Epidermal melanocyte (primary cell): ENCODE results near the gene RBPJL.
"Not testable (repeated sequence)": the region's sequence is repeated elsewhere in the genome, so short reads cannot be mapped to it uniquely, and the experiment has no call there.

ENCODE experiments used
- DNase-seq: peaks from one replicate; pipeline ENCODE4 v3.0.0; 2011; ENCODE audit warnings: low spot score; ENCODE audit not compliant: insufficient read length

The RBPJL gene

DNA sequence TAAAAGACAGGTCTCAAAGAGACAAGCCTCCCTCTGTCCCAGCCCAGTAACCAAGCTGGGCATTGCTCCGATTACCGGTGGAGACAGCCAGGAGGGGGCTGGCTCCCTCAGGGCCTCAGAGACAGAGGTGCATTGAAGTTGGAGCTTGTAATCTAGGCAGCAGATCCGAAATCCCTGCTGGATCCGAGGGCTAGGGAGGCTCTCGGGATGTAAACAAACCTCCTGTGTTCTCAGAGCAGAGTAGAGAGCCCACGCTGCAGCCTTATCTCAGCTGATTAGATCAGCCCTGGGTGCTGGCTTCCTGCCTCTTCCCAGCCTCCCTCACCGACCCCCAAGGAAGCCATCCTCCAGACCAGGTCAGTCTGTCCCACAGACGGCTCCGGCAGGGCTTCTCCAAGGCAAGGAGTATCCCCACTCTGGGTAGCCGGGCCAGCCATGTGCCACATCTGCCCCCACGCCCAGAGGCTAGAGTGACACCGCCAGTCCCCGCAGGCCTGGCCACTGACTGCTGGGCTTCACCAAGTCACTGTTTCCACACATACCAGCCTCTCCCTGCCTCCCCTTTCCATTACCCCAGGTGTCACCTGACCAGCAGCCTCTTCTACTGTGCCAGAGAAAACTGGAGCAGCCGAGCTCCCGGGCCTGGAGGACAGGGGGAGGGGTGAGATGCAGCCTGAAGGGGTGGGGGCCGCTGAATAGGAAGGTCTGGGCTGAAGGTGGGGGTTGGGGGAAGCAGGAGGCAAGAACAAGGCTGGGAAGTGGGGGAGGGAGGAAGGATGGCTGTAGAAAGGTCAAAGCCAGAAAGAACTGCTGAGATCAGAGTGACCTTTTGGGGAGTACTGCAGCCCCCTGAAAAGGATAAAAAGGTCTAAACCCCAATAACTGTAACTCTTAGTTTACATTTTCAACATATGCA is 35.6 kb downstream of the RBPJL start:
- DNase-seq: peak; percentile 64

DNA sequence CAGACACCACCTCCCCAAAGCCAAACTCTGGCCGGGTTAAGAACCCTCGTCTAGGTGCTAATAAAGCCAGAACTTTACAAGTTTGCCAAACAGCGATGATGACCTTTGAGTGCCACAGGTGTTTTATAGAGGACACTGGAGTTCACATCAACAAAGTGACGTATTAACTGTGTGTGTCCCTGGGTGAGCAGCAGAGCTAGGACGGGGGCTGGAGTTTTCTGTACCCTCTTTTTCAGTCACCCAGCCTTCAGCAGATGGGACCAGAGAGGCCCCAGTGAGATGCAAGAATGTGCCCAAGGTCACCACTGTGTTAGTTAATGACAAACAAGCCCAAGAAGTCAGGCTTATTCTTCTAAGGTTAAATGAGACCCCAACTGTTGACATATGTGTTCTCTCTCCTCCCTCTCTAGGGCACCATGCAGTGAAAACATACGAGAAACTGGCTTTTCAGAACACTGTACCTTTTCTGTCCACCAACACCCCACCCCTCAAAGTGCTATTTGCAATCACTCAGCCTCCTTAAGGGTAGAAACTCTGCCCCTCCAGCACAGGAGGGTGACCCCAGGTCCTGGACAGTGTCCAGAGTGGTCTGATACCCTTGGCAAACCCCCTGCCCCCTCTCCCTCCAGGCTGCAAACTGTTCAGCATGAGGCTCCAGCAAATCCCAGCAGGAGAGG is 36.4 kb downstream of the RBPJL start:
- peak; percentile 2 for DNase-seq

DNA sequence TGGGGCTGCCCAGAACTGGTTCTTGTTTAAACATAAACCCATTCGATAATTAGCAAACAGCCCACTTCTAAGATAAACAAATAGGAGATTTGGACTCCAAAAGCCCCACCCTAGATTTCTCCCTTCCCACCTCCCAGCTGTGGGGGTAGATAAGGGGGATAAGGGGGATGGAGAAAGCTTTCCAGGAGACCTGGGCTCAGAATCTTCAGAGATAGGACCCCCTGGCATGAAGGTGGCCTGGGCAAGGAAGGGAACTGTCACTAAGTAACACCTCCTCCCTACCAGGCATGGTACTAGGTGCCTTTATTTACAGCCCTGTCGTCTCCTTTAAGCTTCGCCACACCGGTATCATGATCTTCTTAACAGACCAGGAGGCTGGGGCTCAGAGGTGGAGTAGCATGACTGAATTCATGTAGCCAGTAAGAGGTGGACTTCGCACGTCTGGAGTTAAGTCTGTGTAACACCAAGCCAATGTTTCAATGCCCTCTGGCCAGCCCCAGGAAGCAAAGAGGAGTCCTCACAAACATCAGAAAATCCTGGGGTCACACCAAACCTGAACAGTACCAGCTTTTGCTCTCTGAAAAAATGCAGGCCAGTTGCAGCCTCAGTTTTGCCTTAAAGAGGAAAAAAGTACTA is 37.0 kb downstream of the RBPJL start:
- no peak for DNase-seq

DNA sequence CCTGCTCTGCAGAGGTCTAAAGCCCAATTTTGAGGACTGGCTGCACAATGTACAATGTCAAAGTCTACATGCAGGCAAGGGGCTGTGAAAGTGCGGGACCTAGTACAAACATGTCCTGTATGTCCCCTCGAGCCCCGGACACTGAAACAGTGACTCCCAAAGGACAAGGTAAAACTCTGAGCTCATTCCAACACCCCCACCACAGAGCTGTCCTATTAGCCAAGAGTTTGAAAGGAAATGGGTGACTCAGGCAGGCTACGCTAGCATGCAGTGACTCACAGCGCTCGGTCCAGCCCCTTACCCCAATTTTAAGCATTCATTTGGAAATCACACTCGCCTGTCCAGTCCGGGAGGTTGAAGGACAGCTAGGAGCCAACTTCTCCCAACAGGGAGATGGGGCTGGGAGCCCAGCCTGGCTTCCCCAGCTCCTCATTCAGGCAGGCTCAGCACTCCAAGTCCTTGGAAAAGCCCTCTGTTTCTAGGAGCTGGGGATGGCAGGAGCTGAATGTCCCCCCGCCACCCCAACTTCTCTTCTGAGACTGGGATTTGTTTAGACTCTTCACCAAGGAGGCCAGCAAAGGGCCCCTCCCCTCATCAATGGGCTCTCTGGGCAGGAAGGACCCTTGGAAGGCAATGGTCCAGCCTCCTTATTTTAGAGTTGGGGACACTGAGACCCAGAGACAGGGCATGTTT is 37.7 kb downstream of the RBPJL start:
- no peak for DNase-seq

DNA sequence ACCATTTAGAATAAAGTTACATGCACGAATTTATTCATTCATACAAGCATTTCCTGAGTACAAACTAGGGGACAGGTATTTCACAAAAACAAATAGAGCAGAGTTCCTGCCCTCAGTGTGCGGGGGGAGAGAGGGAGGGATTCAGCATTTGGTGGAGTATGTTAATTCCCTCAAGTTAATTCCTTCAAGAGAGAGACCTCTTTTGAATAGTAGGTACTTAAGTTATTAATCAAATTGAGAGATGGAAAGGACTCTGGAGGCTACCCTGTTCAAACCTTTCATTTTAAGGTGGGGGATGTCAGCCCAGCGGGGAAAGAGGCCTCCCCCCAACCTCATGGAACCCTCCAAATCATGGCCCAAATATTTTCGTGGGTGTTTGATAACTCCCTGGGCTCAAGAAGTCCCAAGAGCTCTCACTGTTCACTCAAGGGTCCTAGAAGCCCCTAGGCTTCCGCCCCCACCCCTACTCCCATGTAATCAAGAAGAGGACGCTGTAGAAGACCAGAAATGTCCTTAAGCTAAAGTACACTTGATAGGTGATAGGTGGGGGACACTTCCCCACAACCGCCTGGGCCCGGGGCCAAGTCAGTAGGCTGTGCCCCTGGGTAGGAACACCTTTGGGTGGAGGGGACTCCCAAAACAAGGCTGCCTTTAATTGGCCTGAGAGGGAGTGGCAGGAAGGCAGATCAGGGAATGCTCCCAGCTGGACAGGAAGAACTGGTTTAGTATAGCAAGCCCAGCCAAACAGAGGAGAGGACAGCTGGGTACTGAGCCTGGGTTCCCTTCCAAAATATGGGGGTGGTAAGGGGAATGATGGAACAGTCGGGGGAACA is 38.7 kb downstream of the RBPJL start:
- DNase-seq: peak; percentile 3

DNA sequence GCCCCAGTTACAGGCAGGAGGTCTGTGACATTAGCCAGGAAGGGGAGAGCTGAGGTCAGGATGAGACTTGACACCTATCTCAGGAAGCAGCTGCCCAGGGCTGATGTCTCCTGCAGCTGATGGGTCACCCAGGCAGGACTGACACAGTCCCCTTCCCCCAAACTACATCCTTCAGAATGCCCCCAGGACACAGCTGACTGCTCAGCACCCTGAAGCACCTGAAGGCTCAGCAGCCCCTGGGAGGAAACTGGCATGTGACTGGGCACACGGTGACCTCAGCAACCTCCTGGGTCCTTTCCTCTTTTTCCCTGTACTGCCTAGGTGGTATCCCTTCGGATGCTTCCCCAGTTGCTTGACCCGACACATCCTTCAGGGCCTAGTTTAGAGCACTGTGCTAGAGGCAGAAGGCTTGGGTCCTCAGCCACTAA is 39.7 kb downstream of the RBPJL start:
- no peak for DNase-seq

DNA sequence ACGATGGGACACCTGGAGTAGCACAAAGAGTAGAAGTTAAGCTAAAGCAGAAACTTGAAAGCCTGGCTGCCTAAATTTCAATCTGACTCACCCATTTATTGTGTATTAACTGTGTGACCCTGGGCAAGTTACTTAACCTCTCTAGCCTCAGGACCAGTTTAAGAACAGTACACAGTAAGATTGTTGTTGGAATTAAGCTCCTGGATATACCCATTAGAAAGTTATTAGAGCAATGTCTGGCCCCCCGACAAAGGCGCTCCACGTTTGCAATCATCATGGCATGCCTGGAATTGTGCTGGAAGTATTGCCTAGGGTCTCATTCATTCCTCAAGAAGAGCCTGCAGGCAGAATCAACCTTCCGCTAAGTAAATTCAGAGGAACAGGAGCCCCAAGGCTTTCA is 40.2 kb downstream of the RBPJL start:
- DNase-seq: no peak

DNA sequence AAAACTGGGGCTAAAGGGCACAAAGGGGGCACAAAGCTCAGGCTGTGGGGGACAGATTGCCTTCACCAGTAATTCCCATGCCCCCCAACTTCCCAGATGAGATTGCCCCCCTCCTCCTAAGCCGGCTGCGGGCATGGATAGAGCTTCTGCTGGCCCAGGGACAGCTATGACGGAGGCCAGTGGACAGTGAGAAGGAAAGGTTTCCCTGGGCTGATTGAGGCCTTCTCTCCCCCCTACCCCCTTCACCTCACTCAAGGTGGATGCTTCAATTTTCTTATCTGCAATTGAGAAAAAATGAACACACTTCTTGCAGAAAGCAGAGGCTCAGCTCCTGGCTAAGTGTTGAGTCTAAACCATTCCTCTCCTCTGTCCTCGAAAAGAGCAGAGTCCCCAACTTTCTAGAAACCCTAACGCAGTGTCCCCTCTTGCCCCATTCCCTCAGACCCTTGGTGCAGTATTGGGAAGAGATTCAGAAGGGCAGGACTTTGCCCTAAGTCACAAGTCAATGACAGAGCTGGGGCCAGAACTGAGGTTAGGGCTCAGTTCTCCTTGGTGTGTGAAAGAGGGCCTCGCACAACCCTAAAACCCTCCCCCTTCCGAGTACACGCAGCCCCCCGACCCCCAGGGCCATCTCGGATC is 40.8 kb downstream of the RBPJL start:
- DNase-seq: no peak

DNA sequence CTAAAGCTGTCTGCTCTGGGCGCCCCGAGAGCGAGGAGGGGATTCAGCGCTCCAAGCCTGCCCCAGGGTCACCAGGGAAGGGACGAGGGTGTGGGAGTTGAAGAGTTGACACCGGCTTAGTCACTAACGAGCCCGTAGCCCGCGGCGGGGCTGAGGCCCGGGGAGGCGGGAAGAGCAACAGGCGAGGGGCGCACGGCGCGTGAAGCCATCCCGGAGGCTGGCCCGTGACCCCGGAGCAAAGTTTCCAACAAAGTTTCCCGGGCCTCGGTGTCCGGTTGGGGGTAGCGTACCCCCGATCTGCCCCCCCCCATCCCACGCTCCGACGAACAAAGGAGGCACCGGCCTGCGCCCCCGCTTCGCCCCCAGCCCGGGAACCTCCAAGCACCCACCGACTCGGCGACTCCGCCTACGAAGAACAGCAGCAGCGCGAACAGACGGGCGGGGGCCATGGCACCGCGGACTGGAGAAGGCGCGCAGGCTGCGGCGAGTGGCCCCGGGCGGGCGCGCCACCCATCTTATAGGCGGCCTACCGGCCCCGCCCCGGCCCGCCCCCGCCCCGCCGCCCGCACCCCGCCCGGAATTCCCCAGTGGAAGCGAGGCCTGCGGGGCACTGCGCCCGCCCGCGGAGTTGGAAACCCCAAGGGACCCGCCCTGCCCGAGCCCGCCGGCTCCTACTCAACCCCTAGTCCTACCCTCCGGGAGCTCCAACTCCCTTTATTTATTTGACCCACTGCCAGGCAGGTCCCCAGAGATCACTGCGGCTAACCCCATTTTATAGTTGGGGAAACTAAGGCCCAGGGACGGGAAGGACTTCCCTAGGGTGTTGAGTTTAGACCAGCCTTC is 41.5 kb downstream of the RBPJL start, which contains the start of gene SDC4:
Gene SDC4 (minus strand): TSS at position 489 of the 843 bp plus-strand sequence. CDS start 40 bp downstream, at position 449.
- DNase-seq: peak; percentile 76

DNA sequence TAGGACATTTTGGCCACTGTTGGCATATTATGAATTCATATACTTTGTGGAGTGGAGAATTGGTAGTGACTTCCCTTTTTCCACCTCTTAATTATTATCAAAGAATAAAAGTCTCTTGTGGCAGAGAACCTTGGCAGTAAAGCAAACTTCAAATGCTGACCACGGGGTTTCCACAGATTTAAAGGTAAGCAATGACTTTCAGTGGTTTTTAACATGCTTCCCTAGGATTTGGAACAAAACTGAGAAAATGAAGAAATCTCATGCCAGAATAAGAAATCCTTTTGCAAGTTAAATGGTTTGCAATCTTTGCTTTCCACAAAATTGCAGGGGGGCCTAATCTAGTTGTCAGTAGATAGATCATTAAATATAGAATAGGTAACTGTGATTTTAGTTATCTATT is 43.6 kb downstream of the RBPJL start:
- DNase-seq: no peak

DNA sequence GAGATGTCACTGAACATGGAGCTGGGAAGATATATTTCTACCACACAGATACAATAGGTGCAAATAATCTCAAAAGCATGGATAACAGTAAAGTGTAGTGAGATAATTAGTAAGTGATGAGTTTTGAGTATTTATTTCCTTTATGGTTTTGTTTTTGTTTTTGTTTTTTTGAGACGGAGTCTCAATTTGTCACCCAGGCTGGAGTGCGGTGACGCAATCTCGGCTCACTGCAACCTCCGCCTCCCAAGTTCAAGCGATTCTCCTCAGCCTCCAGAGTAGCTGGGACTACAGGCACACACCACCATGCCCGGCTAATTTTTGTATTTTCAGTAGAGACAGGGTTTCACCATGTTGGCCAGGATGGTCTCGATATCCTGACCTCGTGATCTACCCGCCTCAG is 44.2 kb downstream of the RBPJL start:
- DNase-seq: not testable (repeated sequence)

DNA sequence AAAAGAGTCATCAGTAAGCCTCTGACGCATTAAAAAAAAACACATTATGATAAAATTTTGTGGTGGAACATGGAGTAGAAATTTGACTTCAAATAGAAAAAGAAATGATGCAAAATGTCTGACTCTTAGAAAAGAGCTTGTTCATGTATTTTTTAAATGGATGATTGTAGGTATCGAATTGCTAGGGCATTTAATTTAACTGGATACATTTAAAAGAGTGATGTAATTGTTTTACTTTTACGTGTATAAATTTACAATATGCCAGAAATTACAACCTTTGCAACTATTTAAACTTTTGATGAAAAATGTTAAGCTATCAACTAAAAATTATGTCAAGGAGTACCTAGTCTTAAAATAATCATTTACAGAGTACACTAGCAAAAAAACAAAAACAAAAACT is 46.1 kb downstream of the RBPJL start:
- DNase-seq: no peak

DNA sequence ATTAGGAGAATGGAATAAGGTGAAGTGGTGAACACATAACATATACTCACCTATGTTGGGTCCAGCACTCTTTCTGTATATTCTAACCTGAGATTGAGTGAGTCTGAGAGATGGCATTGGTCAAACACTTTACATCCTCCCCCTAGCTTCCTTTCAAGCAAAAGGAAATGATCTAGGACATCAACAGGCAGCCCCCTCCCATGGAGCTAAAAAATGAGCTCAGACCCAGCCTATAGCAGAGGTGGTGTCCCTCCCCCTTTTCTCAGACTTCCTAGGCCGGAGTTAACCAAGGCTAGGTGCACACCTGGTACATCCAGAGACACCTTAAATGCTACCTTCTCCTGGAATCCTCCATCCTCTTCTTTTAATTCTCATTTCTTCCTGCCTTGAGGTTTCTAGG is 47.1 kb downstream of the RBPJL start:
- DNase-seq: no peak

DNA sequence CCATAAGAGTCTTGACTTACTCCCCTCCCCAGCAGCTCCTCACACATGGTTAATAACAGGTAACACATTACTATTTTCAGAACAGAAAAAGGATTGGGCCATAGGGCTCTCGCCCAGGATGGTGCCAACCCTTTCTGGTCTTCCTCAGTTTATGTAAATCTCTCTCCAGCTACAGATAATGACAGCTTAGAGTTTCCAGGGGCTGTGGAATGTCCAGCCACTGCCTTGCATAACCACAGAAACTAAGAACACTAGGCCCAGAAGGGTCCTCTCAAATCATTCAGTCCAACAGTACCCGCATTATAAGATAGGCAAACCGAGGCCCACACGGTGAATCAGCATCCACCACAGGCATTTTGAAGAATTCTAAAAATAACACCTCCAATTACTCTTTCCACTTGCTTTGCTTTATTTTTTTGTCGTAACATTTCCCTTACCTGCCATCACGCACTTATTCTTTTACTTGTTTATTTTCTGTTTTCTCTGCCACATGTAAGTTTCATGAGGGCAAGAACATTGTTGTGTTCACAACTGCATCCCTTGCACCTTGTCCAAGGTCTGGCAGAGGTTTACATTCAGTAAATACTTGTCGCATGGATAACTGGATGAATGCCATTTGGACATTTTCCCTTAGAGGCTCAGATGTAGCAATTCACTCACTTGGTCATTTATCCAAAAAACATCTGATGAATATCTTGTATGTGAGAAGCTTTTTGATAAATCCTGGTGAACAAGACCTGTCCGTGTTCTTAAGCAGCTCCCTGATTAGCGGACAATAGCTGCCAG is 48.0 kb downstream of the RBPJL start:
- no peak for DNase-seq

DNA sequence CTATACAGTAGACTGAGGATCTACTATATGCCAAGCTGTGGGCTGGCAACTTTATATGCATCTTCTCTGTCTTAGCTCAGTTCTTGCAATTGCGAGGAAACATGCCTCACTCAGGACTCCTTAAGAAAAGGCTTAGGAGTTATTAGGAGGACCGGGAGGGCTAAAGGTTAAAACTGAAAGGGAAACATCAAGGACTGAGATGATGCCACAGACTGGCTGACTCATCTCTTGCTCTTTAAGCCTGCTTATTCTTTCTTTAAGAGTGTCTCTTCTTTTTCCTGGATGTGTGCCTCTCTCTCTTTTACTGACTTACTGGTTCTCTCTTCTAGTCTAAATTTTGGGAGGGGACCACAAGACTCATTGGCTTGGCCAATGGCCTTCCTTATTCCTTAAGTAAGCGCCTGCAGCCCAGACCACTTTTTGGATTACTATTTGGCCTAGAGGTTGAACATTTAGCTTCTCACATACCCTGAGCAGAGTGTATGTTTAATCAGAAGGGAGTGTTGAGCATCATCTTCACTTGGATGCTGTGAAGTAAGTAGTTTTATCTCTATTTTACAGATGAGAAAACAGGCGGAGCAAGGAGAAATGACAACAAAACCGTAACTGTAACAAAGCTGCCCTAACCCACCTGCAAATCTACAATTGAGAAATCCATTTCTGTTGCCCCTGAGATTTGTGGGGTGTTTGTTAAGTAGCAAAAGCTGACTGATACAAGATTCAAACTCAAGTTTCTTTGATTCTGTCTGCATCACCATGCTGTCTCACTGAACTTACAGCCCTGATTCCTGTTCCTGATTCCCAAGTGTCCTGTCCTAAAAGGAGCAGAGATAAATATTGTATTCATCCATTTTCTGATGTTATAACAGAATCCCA is 48.8 kb downstream of the RBPJL start:
- DNase-seq: no peak

DNA sequence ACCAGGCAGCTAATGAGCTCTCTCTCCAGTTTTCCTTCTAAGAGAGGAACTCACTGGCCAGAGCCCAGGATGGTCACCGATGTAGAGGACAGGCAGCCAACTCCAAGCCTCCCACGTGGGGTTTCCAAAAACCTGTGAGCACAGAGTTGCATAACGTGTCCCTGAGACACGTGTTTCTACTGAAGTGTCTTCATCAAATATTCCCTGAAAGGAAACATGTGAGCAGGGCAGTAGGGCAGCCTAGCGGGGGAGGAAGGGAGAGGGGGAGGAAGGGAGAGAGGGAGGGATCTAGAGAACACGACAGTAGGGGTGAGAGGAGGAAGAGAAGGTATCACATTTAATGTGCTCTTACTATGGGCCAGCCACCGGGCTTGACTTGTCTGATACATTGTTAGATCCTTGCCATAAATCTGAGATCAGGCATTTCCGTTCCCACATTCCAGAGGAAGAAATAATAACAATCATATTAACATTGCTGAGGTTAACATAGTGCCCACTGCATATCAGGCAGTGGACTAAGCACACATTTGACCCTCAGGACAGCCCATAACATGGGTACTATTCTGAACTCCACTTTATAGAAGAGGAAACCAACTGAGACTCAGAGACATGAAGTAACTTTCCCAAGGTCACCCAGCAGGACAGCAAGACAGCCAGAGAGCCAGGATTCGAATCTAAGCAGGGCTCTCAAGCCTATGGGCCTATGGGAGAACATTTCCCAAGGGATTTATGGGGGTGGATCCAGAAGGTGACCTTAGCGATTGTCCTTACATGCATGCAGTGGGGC is 51.8 kb downstream of the RBPJL start:
- no peak for DNase-seq

DNA sequence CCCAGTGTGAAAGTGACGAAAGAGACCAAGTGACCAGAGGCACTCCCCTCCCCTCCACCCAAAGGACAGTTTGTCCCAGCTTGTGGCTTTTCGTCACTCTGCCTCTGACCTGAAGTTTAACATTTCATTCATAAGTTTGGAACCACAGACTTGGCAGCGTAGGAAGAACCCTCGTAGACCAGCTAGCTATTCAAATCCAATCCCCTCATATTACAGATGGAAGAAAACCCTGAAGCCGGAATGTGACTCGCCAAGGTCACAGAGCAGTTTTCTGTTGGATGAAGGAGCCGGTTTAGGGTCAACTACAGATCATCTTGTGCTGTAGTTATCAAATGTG is 52.4 kb downstream of the RBPJL start:
- DNase-seq: no peak
